ENCODE data around the gene ANKRD39. TPM values are rescaled to one million over a fixed set of nuclear protein-coding genes. Genes with fewer than 3 reads are reported as not detected.

ANKRD39 gene
- total RNA-seq, 1 experiment from 2014 or later, result 29.4 TPM

DNA sequence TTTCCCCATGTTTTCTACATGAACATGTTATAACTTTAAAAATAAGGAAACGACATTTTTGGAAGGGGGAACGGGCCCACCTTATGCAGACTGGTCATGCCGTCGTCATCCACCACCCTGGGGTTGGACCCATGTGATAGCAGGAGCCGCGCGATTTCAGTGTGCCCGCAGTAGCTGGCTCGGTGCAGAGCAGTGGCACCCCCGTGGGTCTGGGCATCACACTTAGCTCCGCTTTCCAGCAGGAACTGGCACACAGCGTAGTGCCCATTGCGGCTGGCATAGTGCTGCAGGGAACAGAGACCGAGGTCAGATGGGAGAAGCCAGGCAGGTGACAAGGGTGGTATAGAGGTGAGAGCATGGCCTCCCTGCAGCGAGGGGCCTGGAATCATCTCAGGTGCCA is 4.5 kb downstream of the ANKRD39 start:
- H3K4me2 ChIP-seq (ENCODE audit: low read length), result no peak overlapping the region
- ChIA-PET CTCF (no interaction called here), POLR2A (ENCODE audit: unreplicated experiment) (no interaction called here)
- H3F3A ChIP-seq (ENCODE audit: low read length, unreplicated experiment), result no peaks in the 10 kb centered on the region
- H3K27me3 ChIP-seq (ENCODE audit: low read length), result no peaks in the 10 kb centered on the region
- intact Hi-C loops (cut with micrococcal nuclease), result no loop called here
- no peak overlapping the region for H3K4me3 ChIP-seq (ENCODE audit: low read length)
- peaks cover 11% of the 10 kb centered on the region for H3K4me1 ChIP-seq (ENCODE audit: insufficient read depth, low read length)
- no peak for DNase-seq
- no peak for ATAC-seq
- no peak overlapping the region for H2AFZ ChIP-seq (ENCODE audit: low read length)
- peaks cover 7% of the 10 kb centered on the region; the same call in 1 of the 2 replicates for H3K36me3 ChIP-seq (ENCODE audit: low read depth, low read length)
- H3K79me2 ChIP-seq (ENCODE audit: low read length), result peaks cover 36% of the 10 kb centered on the region
- H3K9me2 ChIP-seq (replicated peaks; ENCODE audit: low read length), result no peaks in the 10 kb centered on the region
- no peak overlapping the region for H3K27ac ChIP-seq (ENCODE audit: low read length)
- H3K9me3 ChIP-seq (ENCODE audit: low read length), result no peaks in the 10 kb centered on the region
- BruUV-seq (replicated peaks), result no TSS peak
- 0 out of 2 replicates have a peak, but pooled peaks cover 4% of the 10 kb centered on the region for H4K20me1 ChIP-seq (ENCODE audit: low read length)
- TF ChIP-seq, protein P1, sequence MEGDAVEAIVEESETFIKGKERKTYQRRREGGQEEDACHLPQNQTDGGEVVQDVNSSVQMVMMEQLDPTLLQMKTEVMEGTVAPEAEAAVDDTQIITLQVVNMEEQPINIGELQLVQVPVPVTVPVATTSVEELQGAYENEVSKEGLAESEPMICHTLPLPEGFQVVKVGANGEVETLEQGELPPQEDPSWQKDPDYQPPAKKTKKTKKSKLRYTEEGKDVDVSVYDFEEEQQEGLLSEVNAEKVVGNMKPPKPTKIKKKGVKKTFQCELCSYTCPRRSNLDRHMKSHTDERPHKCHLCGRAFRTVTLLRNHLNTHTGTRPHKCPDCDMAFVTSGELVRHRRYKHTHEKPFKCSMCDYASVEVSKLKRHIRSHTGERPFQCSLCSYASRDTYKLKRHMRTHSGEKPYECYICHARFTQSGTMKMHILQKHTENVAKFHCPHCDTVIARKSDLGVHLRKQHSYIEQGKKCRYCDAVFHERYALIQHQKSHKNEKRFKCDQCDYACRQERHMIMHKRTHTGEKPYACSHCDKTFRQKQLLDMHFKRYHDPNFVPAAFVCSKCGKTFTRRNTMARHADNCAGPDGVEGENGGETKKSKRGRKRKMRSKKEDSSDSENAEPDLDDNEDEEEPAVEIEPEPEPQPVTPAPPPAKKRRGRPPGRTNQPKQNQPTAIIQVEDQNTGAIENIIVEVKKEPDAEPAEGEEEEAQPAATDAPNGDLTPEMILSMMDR (conservative IDR thresholded peaks at IDR 0.05; ENCODE audit: low read depth, low read length), result no peak
- TF ChIP-seq EZH2phosphoT487 (IDR thresholded peaks at IDR 0.05; ENCODE audit: borderline replicate concordance, low read length) (no peak), EZH2 (IDR thresholded peaks at IDR 0.05; ENCODE audit: low read length, unreplicated experiment) (no peak)
- H3K9ac ChIP-seq (ENCODE audit: low read length), result no peak overlapping the region

DNA sequence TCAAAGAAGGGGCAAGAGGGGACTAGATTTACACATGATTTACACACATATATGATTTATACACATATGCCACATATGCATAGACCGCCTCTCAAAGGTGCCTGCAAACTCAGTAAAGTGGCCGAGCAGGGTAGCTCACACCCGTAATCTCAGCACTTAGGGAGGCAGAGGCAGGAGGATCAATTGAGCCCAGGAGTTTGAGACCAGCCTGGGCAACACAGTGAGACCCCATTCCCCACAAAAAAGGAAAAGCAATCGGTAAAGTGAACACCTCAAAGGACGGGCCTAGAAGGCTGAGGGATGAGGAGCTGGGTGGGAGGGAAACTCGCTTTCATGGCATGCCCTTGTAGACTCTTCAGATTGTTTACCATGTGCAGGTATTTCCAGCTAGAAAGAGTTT is 5.1 kb downstream of the ANKRD39 start:
- Histone ChIP-seq H4K20me1 (ENCODE audit: low read length) (0 out of 2 replicates have a peak, but pooled peaks cover 4% of the 10 kb centered on the region), H3K27ac (ENCODE audit: low read length) (no peak overlapping the region), H3K27me3 (ENCODE audit: low read length) (no peaks in the 10 kb centered on the region), H3K4me2 (ENCODE audit: low read length) (no peak overlapping the region), H3K4me3 (ENCODE audit: low read length) (no peak overlapping the region), H3K9ac (ENCODE audit: low read length) (no peak overlapping the region), H3K9me2 (replicated peaks; ENCODE audit: low read length) (no peaks in the 10 kb centered on the region), H3K79me2 (ENCODE audit: low read length) (peaks cover 36% of the 10 kb centered on the region), H3K36me3 (ENCODE audit: low read depth, low read length) (peaks cover 9% of the 10 kb centered on the region), H2AFZ (ENCODE audit: low read length) (no peak overlapping the region), H3F3A (ENCODE audit: low read length, unreplicated experiment) (no peaks in the 10 kb centered on the region), H3K4me1 (ENCODE audit: insufficient read depth, low read length) (peaks cover 11% of the 10 kb centered on the region), H3K9me3 (ENCODE audit: low read length) (no peaks in the 10 kb centered on the region)
- no peak for DNase-seq
- ChIA-PET POLR2A (ENCODE audit: unreplicated experiment) (no interaction called here), CTCF (no interaction called here)
- intact Hi-C loops (cut with micrococcal nuclease), result no loop called here
- no TSS peak for BruUV-seq (replicated peaks)
- TF ChIP-seq, protein P1 (conservative IDR thresholded peaks at IDR 0.05; ENCODE audit: low read depth, low read length), result no peak
- TF ChIP-seq EZH2phosphoT487 (IDR thresholded peaks at IDR 0.05; ENCODE audit: borderline replicate concordance, low read length) (no peak), EZH2 (IDR thresholded peaks at IDR 0.05; ENCODE audit: low read length, unreplicated experiment) (no peak)
- ATAC-seq, result no peak

DNA sequence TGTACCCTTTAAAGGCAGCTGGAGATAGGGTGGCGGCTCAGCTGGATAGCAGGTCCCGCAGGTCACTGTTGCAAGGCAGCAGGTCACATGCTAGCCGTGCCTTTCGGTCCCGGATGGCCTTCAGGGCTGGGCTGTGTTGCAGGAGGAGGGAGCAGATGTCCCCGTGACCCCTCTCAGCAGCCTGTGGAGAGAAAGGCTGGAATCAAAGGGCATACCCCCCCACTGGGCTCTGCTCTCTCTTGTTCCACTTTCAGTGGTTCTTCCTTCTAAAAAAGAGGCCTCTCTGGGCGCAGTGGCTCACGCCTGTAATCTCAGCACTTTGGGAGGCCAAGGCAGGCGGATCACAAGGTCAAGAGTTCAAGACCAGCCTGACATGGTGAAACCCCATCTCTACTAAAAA is 9.6 kb downstream of the ANKRD39 start:
- Histone ChIP-seq H4K20me1 (ENCODE audit: low read length) (no peaks in the 10 kb centered on the region), H3K9me3 (ENCODE audit: low read length) (no peaks in the 10 kb centered on the region), H3F3A (ENCODE audit: low read length, unreplicated experiment) (no peaks in the 10 kb centered on the region), H3K27me3 (ENCODE audit: low read length) (no peaks in the 10 kb centered on the region), H3K27ac (ENCODE audit: low read length) (no peak overlapping the region), H2AFZ (ENCODE audit: low read length) (no peak overlapping the region), H3K9ac (ENCODE audit: low read length) (no peak overlapping the region), H3K4me2 (ENCODE audit: low read length) (no peak overlapping the region), H3K36me3 (ENCODE audit: low read depth, low read length) (peaks cover 11% of the 10 kb centered on the region), H3K4me3 (ENCODE audit: low read length) (no peak overlapping the region), H3K79me2 (ENCODE audit: low read length) (no peaks in the 10 kb centered on the region), H3K4me1 (ENCODE audit: insufficient read depth, low read length) (no peaks in the 10 kb centered on the region), H3K9me2 (replicated peaks; ENCODE audit: low read length) (no peaks in the 10 kb centered on the region)
- TF ChIP-seq, protein P1 (conservative IDR thresholded peaks at IDR 0.05; ENCODE audit: low read depth, low read length), result no peak
- TF ChIP-seq EZH2phosphoT487 (IDR thresholded peaks at IDR 0.05; ENCODE audit: borderline replicate concordance, low read length), result no peak
- DNase-seq (no peak), ATAC-seq (no peak)
- ChIA-PET CTCF (interaction anchor here (0.6 kb wide), 1 partner anchor 59 kb away, joined by 3 read pairs; no protein-coding TSS in a partner anchor), POLR2A (ENCODE audit: unreplicated experiment) (no interaction called here)
- no TSS peak for BruUV-seq (replicated peaks)
- intact Hi-C loops (cut with micrococcal nuclease), result no loop called here

All from PC-3 (cell line).